Stimulated activated CD4-positive, alpha-beta T cell treated with anti-CD3 and anti-CD28 coated beads, Interleukin-12 subunit alpha, Interleukin-12 subunit beta, amount 100 ng/mL, for 24 hours (primary cell): ENCODE results near the gene TNNI2.
"Not testable (repeated sequence)": the region's sequence is repeated elsewhere in the genome, so short reads cannot be mapped to it uniquely, and the experiment has no call there.

Experiments used
- DNase-seq, 2 experiments: peaks; one replicate each; pipeline ENCODE4 v3.0.0-alpha.2; 2020; ENCODE audit warnings: low read depth in 2 of 2

The TNNI2 gene

DNA sequence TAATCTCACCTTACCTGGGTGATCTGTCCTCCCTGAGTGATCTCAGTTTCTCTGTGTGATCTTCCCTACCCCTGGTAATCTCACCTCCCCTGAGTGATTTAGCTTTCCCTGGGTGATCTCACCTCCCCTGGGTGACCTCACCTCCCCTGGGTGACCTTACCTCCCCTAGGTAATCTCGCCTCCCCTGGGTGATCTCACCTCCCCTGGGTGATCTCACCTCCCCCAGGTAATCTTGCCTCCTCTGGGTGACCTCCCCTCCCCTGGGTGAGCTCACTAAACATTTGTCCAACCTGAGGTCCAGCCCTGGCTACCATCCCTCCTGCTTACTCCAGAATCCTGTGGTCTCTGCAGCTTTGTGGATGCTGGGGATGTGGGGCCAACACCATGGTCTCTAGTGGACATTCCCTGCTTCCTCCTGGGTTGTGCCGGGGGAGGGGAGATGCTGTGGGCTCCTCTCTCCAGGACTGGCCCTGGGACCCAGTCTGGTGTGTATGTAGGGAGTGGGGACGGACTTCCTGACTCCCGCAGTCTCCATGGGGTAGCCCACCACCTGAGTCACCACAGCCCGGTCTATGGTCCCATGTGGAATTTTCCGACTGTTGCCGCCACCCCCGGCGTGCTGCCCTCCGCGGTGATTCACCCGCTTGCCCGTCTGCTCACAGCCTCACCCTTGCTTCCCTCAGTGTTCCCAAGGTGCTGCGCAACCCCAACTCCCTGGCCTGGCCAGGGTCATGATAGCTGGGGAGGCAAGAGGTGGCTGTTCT lies 24.0 kb downstream of the TNNI2 start:
- DNase-seq = no peak

DNA sequence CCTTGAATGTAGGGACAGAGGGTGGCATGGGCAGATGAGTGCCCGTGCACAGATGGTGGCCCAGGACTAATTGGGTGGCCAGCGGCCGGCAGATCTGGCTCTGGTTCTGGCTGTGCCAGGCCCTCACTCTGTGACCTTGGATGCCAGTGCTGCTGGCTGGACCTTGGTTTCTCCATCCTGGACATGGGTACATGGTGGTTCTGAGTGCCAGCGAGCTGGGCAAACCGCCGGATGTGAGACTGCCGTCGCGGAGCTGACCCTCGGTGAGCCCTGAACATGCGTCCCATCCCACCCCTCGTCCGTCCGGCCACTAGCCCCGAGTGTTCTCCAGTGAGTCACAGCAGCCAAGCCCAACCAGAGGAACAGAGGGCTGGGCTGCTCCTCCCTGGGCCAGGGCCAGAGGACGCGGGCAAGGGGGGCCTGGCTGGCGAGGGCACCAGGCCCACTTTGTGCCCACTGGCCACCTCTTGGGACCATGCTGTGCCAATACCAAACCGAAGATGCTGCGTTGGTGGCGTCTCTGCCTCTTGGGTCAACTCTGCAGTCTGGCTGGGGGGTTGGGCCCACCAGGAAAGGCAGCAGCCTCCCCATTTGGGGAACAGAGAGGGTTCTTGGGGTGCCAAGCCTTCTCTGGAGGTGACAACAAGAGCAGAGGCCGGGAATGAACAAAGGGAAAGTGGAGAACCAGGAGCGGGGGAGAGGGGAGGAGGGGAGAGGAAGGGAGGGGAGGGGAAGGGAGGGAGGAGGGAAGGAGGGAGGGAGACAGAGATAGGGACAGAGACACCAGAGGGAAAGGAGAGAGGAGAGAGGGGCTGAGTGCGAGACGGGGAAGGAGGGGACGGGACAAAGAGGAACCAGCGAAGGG lies 24.8 kb downstream of the TNNI2 start:
- no peak for DNase-seq

GRCh38 chr11:1864231-1864630 lies 25.4 kb downstream of the TNNI2 start:
- no peak for DNase-seq

DNA sequence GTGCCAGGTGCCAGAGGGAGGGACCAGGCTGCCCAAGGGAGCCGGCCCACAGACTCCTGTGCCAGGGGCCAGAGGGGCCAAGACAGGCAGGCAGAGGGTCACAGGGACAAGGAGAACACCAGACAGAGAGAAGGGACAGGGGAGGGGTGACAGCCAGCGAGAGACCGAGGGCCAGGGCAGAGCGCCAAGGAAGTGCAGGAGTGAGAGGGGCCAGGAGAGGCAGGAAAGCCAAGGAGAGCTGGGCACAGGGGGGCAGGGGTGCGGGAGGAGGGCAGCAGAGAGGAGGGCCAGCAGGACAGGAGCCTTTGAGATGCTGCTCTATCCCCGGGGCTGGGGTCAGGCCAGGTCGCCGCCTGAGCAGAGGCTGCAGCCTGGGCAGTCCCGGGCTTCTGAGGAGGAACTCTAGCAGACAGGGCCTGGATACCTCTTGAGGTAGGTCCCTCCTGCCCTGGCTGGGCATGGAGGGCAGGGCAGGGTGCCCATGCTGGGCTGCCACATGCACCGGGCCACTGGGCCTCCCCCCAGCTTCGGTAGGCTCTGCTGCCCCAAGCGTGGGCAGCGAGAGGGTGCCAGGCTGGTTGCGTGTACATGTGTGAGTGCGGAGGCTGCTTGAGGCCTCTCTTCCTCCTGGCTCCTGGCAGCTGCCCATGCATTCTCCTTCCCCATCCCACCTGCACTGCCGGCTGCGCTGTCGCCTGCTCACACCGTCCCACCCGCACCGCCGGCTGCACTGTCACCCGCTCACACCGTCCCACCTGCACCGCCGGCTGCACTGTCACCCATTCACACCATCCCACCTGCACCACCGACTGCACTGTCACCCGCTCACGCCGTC lies 26.3 kb downstream of the TNNI2 start:
- DNase-seq = no peak

- no peak for DNase-seq
Measured at GRCh38 chr11:1866226-1866625, 27.4 kb downstream of the TNNI2 start.

DNA sequence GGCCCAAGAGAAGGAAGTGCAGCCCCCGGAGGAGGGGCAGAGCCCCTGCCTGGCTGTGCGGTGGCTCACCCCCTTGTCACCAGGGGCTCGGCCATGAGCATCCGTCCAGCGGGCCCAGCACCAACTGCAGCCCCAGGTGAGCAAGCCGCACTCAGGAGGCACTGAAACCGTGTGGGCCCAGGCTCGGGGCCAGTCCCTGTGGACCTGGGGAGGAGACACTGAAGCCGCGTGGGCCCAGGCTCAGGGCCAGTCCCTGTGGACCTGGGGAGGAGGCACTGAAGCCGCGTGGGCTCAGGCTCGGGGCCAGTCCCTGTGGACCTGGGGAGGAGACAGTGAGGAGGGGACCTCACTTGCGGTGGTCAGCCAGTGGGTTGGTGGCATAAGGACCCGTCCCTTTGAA lies 28.0 kb downstream of the TNNI2 start:
- DNase-seq = no peak

GRCh38 chr11:1867381-1867780 lies 28.6 kb downstream of the TNNI2 start:
- no peak for DNase-seq

DNA sequence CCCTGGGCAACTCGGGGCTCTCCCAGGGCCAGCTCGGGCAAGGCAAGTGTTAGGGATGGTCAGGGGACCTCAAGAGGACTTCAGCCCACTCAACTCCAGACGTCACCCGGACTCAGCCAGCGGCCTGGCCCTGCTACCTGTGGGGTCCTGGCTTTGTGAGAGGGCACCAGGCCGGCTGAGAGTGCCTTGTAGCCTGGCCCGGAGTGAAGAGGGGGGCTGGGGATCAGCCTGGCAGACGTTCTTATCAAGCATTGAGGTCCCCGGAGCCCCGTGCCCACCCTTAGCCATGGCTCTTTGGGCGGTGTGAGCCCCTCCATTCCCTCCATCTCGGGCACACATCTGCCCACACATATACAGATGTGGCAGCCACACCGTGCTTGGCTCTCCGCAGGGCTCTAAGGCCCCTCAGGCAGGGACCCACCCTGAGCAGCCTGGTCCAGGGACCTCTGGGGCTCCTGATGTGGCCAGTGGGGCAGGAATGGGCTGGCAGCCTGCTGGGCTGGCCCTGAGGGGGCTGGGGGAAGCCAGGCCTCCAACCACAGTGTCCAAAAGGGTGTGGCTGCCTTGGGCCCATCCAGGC lies 29.4 kb downstream of the TNNI2 start:
- DNase-seq = no peak

GRCh38 chr11:1868636-1869291 lies 30.0 kb downstream of the TNNI2 start:
- DNase-seq = no peak

DNA sequence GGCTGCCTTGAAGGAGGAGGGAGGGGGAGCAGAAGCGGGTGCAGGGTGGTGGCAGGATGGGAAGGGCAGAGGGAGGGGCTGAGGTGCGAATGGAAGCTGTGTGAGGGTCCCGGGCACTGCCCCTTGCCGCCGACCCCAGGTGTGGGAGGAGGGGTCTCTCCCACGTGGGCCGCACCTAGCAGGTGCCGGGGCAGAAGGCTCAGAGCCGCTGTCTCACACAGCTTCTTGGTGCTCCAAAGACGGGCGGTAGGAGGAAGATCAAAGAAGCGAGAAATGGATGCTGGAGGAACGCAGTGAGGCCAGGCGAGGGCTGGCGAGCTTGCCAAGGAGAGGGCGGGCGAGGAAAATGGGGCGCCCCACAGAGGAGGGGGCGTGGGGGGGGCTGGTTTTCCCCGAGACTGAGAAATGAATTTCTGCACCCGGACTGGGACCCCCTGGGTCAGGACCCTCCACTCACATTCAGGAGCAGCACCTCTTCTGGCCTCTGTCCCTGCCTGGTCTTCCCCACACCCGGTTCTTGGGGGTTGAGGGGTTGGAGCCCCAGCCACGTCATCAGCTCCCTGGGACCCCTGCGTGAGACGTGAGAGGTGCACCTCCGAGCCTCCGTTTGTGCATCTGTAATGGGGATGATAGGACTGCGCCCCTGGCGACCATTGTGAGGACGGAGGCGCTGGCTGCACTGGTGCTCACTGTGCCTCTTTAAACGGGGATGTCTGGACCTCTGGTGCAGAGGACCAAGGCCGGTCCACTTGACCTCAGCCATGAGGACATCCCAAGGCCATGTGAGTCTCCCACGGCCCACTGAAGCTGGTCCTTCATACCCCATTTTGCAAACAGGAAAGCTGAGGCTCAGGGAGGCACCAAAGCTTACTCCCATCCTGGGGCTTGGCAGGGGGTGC lies 30.9 kb downstream of the TNNI2 start:
- DNase-seq = no peak

DNA sequence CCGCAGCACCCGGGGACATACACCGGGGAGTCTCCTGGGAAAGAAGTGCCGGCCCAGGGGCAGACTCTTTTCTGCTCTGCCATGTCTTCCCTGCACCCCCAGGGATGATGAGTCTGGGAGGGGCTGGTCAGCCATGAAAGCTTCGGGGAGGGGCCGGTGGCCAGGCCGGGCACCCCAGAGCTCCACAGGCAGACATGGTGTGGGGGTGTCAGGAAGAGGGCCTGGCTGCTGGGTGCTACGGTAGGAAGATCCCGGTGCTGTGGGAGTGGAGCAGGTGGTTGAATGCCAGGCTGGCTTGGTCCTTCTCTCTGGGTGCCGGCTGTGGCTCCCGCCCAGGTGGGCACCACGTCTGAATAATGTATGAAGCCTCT lies 31.5 kb downstream of the TNNI2 start:
- no peak for DNase-seq

- DNase-seq = no peak
Measured at GRCh38 chr11:1870721-1871466, 32.1 kb downstream of the TNNI2 start.

GRCh38 chr11:1871531-1871930 lies 32.8 kb downstream of the TNNI2 start:
- DNase-seq = no peak

- no peak for DNase-seq
Measured at GRCh38 chr11:1872267-1872985, 33.6 kb downstream of the TNNI2 start.

DNA sequence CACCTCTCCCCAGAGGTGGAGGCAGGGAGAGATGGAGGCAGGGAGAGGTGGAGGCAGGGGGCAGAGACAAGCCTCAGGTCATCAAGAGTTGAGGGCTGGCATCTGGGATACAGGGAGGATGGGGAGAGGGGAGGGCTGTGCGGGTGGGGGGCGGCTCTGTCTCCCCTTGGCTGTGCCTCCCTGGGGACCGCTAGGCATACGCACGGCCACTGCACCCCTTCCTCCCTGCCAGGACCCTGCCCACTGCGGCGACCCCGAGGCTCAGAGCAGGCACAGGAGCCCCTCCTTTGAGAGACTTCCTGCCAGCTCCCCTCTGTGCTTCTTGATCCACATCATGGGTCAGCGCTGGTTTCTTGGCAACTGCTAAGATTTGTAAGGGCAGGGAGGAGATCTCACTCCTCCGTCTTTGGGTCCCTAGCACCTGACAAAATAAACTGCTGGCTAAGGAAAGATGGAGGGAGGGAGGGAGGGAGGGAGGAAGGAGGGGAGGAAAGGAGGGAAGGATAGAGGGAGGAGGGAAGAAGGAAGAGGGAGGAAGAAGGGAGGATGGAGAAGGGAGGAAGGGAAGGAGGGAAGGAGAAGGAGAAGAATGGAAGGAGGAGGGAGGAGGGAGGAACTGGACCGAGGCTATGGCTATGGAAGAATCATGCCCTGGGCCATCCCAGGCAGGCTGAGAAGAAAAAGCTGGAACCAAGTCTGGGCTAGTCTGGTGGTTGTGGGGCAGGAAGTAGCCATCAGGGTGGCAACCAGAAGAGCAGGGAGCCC lies 34.4 kb downstream of the TNNI2 start:
- no peak for DNase-seq

DNA sequence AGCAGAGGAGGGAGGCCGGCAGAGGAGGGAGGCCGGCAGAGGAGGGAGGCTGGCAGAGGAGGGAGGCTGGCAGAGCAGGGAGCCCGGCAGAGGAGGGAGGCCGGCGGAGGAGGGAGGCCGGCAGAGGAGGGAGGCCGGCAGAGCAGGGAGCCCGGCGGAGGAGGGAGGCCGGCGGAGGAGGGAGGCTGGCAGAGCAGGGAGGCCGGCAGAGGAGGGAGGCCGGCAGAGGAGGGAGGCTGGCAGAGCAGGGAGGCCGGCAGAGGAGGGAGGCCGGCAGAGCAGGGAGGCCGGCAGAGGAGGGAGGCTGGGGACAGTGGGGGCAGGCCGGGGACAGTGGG lies 35.0 kb downstream of the TNNI2 start:
- DNase-seq = not testable (repeated sequence)

GRCh38 chr11:1874441-1875092 lies 35.8 kb downstream of the TNNI2 start:
- not testable (repeated sequence) for DNase-seq
